CD14-positive monocyte (primary cell): ENCODE results near the gene GIT1. TPM values are rescaled to one million over a fixed set of nuclear protein-coding genes. Genes with fewer than 3 reads are reported as not detected.

Source experiments
- DNase-seq, 3 donors: peaks; one replicate each; pipeline ENCODE4 v3.0.0-alpha.2; 2011 to 2022
- H2AFZ ChIP-seq: 2 replicates; pipeline ENCODE4 v1.6.0; 2012; ENCODE audit warnings: mild to moderate bottlenecking, low read depth, low read length, inconsistent platforms; ENCODE audit not compliant: insufficient read depth, poor library complexity, severe bottlenecking
- H3K27ac ChIP-seq, 2 donors: 1 replicate in 1 of 2; 2 replicates in 1 of 2; pipeline ENCODE4 v1.5.1; 2012 to 2013; ENCODE audit warnings: low read length in 2 of 2, control low read depth in 1 of 2, inconsistent platforms in 1 of 2, low read depth in 1 of 2, mild to moderate bottlenecking in 1 of 2
- H3K27me3 ChIP-seq, 2 donors: one replicate each; pipeline versions ENCODE4 v1.6.0 to v1.6.1; 2011 to 2013; ENCODE audit warnings: low read length in 2 of 2; ENCODE audit not compliant: control insufficient read depth in 2 of 2, insufficient read depth in 2 of 2
- H3K36me3 ChIP-seq, 2 donors: replicated peaks in 1 of 2; 1 replicate in 1 of 2; 2 replicates in 1 of 2; pipeline versions ENCODE4 v1.5.1 to v1.6.1; 2012 to 2013; ENCODE audit warnings: low read length in 2 of 2, control low read depth in 1 of 2, inconsistent platforms in 1 of 2, mild to moderate bottlenecking in 1 of 2; ENCODE audit not compliant: insufficient read depth in 2 of 2, control insufficient read depth in 1 of 2
- H3K4me1 ChIP-seq, 2 donors: 1 replicate in 1 of 2; 2 replicates in 1 of 2; pipeline versions ENCODE4 v1.5.1 to v1.6.1; 2012 to 2013; ENCODE audit warnings: low read length in 2 of 2, control low read depth in 1 of 2, inconsistent platforms in 1 of 2, mild to moderate bottlenecking in 1 of 2, moderate library complexity in 1 of 2; ENCODE audit not compliant: insufficient read depth in 2 of 2, control insufficient read depth in 1 of 2
- H3K4me2 ChIP-seq: replicated peaks from 2 replicates; pipeline ENCODE3; 2012; ENCODE audit warnings: low read length, moderate library complexity, mild to moderate bottlenecking; ENCODE audit not compliant: poor library complexity, severe bottlenecking; ENCODE audit errors: extremely low read depth
- H3K4me3 ChIP-seq, 3 experiments: fragments of 200-600 bp in 1 of 3; sonication (generic) in 1 of 3; replicated peaks in 1 of 3; 1 replicate in 2 of 3; 2 replicates in 1 of 3; pipeline ENCODE4 v1.5.1; 2011 to 2013; ENCODE audit warnings: low read length in 3 of 3, mild to moderate bottlenecking in 3 of 3, control low read depth in 2 of 3, low read depth in 2 of 3, inconsistent platforms in 1 of 3, moderate library complexity in 1 of 3
- H3K79me2 ChIP-seq: 2 replicates; pipeline ENCODE4 v1.6.0; 2012; ENCODE audit warnings: mild to moderate bottlenecking, control low read depth, inconsistent platforms, low read length, moderate library complexity; ENCODE audit not compliant: insufficient read depth
- H3K9ac ChIP-seq: 2 replicates; pipeline ENCODE4 v1.6.0; 2017; ENCODE audit warnings: low read length, mild to moderate bottlenecking; ENCODE audit not compliant: insufficient read depth, poor library complexity, severe bottlenecking
- H3K9me3 ChIP-seq, 2 donors: replicated peaks in 1 of 2; 1 replicate in 1 of 2; 2 replicates in 1 of 2; pipeline versions ENCODE4 v1.5.1 to v1.6.1; 2012 to 2013; ENCODE audit warnings: low read length in 2 of 2, control low read depth in 1 of 2; ENCODE audit not compliant: control insufficient read depth in 1 of 2, insufficient read depth in 1 of 2
- H4K20me1 ChIP-seq: 2 replicates; pipeline ENCODE4 v1.6.0; 2012; ENCODE audit warnings: mild to moderate bottlenecking, low read length, control low read depth, moderate library complexity; ENCODE audit not compliant: insufficient read depth
- H3K27ac Mint-ChIP-seq, 7 donors: one replicate each; pipeline ENCODE4 v1.8.0; 2020; ENCODE audit warnings: mild to moderate bottlenecking in 7 of 7, mixed read lengths in 7 of 7, moderate library complexity in 6 of 7, inconsistent platforms in 2 of 7
- H3K27me3 Mint-ChIP-seq, 3 donors: one replicate each; pipeline ENCODE4 v1.8.0; 2021 to 2022; ENCODE audit warnings: low read depth in 3 of 3, mild to moderate bottlenecking in 3 of 3, mixed read lengths in 3 of 3, moderate library complexity in 3 of 3, inconsistent platforms in 1 of 3
- H3K36me3 Mint-ChIP-seq, 2 donors: one replicate each; pipeline ENCODE4 v1.8.0; 2020; ENCODE audit warnings: mixed read lengths in 2 of 2, inconsistent platforms in 1 of 2, mild to moderate bottlenecking in 1 of 2
- H3K4me1 Mint-ChIP-seq: one replicate; pipeline ENCODE4 v1.8.0; 2020; ENCODE audit warnings: mild to moderate bottlenecking, mixed read lengths
- H3K4me3 Mint-ChIP-seq, 2 donors: one replicate each; pipeline ENCODE4 v1.8.0; 2020; ENCODE audit warnings: mild to moderate bottlenecking in 2 of 2, mixed read lengths in 2 of 2, moderate library complexity in 1 of 2
- H3K9me3 Mint-ChIP-seq, 7 donors: one replicate each; pipeline ENCODE4 v1.8.0; 2020 to 2022; ENCODE audit warnings: mixed read lengths in 7 of 7, mild to moderate bottlenecking in 6 of 7, moderate library complexity in 6 of 7, inconsistent platforms in 2 of 7
- CTCF ChIP-seq: fragments of 200-600 bp; IDR thresholded peaks from one replicate; pipeline ENCODE4 v1.8.0; 2022; ENCODE audit warnings: antibody characterized with exemption, mild to moderate bottlenecking
- WGBS: methylation state at CpG from one replicate; pipeline ENCODE4 v1.1.5; 2013; ENCODE audit warnings: missing lambda C conversion rate; ENCODE audit not compliant: insufficient coverage; 5-methylcytosine and 5-hydroxymethylcytosine counted together
- intact Hi-C, 2 donors: fragments of 100-400 bp; cut with micrococcal nuclease; formaldehyde crosslinking; loops; one replicate each; pipeline versions ENCODE4 v1.15.0 to v1.15.1; 2023
- polyA plus RNA-seq, 3 donors: library from polyadenylated mRNA; depleted of rRNA in 1 of 3; unstranded in 2 of 3; stranded (reverse) in 1 of 3; fragments of 300-500 nt in 2 of 3; fragments of >200 nt in 1 of 3; fragmentation: Illumina TruSeq in 2 of 3; gene quantifications; 1 replicate in 2 of 3; 2 replicates in 1 of 3; pipeline ENCODE4 v1.2.3, GENCODE V29; 2012 to 2021

Gene GIT1
- polyA plus RNA-seq, 3 donors: 3.1 to 41.7 (median 4.4) TPM

GRCh38 chr17:29588562-29589411, 661 bp downstream of the GIT1 start:
- Histone ChIP-seq H3K9me3 (no peaks in the 10 kb centered on the region), H3K27me3 (peaks cover 0 to 17% of the 10 kb centered on the region in 2 donors), H2AFZ (peak overlapping the region; percentile 52), H3K79me2 (peaks cover 52% of the 10 kb centered on the region), H3K9ac (peak overlapping the region; percentile 46), H3K4me2 (peak overlapping the region; percentile 82), H3K27ac (peak overlapping the region; percentile 20 to 38), H4K20me1 (peaks cover 50% of the 10 kb centered on the region), H3K4me3 (peak overlapping the region; percentile 68 to 79 (median 73)), H3K4me1 (peaks cover 83 to 88% of the 10 kb centered on the region in 2 donors), H3K36me3 (no peaks in the 10 kb centered on the region)
- Mint-ChIP-seq H3K4me1 (peaks cover 82% of the 10 kb centered on the region), H3K27me3 (peaks cover 11 to 29% (median 17%) of the 10 kb centered on the region in 3 donors), H3K4me3 (peak overlapping the region; percentile 91 to 93), H3K9me3 (peaks cover 0 to 3% (median 0%) of the 10 kb centered on the region in 7 donors), H3K27ac (peak overlapping the region in 6 of 7 donors; percentile 40 to 86 (median 48)), H3K36me3 (peaks cover 0 to 1% of the 10 kb centered on the region in 2 donors)
- DNase-seq: no peak
- intact Hi-C loops: loop anchor here (1.0 to 10.0 kb wide), 3 partner anchors 26 to 336 kb away; no protein-coding TSS in a partner anchor
- under 1% methylated on average over 61 of the region's 72 CpGs for WGBS
- no peak for TF ChIP-seq CTCF

GRCh38 chr17:29588017-29588561, 1.4 kb downstream of the GIT1 start:
- Histone ChIP-seq H3K4me1 (peaks cover 81 to 85% of the 10 kb centered on the region in 2 donors), H3K9ac (peak overlapping the region; percentile 46), H3K79me2 (peaks cover 59% of the 10 kb centered on the region), H3K9me3 (no peaks in the 10 kb centered on the region), H2AFZ (peak overlapping the region; percentile 52), H3K4me3 (peak overlapping the region; percentile 68 to 79 (median 73)), H3K4me2 (peak overlapping the region; percentile 82), H3K27ac (peak overlapping the region; percentile 20 to 38), H4K20me1 (peaks cover 57% of the 10 kb centered on the region), H3K27me3 (peaks cover 0 to 15% of the 10 kb centered on the region in 2 donors), H3K36me3 (peaks cover 0 to 5% of the 10 kb centered on the region in 2 donors)
- peaks cover 2 to 8% of the 10 kb centered on the region in 2 donors for H3K36me3 Mint-ChIP-seq
- H3K27me3 Mint-ChIP-seq: peaks cover 10 to 24% (median 15%) of the 10 kb centered on the region in 3 donors
- WGBS: 10% methylated on average over 3 of the region's 8 CpGs
- peak overlapping the region; percentile 91 to 93 for H3K4me3 Mint-ChIP-seq
- no peak for TF ChIP-seq CTCF
- no peak for DNase-seq
- H3K27ac Mint-ChIP-seq: peak overlapping the region in 6 of 7 donors; percentile 46 to 86 (median 70)
- H3K4me1 Mint-ChIP-seq: peaks cover 81% of the 10 kb centered on the region
- H3K9me3 Mint-ChIP-seq: peaks cover 0 to 3% (median 0%) of the 10 kb centered on the region in 7 donors
- intact Hi-C loops: loop anchor here (2.0 to 10.0 kb wide), 2 partner anchors 27 to 337 kb away; no protein-coding TSS in a partner anchor
